ENCODE results near the gene TTF1. TPM values are rescaled to one million over a fixed set of nuclear protein-coding genes. Genes with fewer than 3 reads are reported as not detected.
A peak's percentile ranks its signal among the peaks of the same experiment; 100 is the strongest.
"Not testable (repeated sequence)": the region's sequence is repeated elsewhere in the genome, so short reads cannot be mapped to it uniquely, and the experiment has no call there.

The TTF1 gene
- total and polyA plus RNA-seq, 2 donors = 24.9 to 29.9 TPM

- H3K27me3 ChIP-seq (ENCODE audit: control insufficient read depth in 2 of 2, insufficient read depth in 1 of 2, low read length in 1 of 2) = no peaks in the 10 kb centered on the region
- H3K27ac ChIP-seq (ENCODE audit: low read depth in 1 of 2, low read length in 1 of 2) = no peak overlapping the region
- peaks cover 57 to 80% of the 10 kb centered on the region in 2 donors for H3K36me3 ChIP-seq (ENCODE audit: control insufficient read depth in 2 of 2, insufficient read depth in 2 of 2, low read length in 1 of 2)
- no peak for DNase-seq (ENCODE audit: low read depth in 6 of 9, low spot score in 9 of 9)
- peaks cover 2% of the 10 kb centered on the region in 2 donors for H3K9me3 ChIP-seq (ENCODE audit: control insufficient read depth in 2 of 2, insufficient read depth in 1 of 2, low read length in 1 of 2)
- H3K4me1 ChIP-seq (ENCODE audit: control insufficient read depth in 2 of 2, insufficient read depth in 2 of 2, low read length in 2 of 2) = peaks cover 0 to 8% of the 10 kb centered on the region in 2 donors
- WGBS = 59% methylated on average over 10 of the region's 10 CpGs
- H3K4me3 ChIP-seq (ENCODE audit: low read length in 2 of 2) = no peak overlapping the region
Measured at GRCh38 chr9:132383462-132383883, 23.2 kb downstream of the TTF1 start.

GRCh38 chr9:132381966-132382541 lies 24.6 kb downstream of the TTF1 start:
- peaks cover 2 to 3% of the 10 kb centered on the region in 2 donors for H3K9me3 ChIP-seq (ENCODE audit: control insufficient read depth in 2 of 2, insufficient read depth in 1 of 2, low read length in 1 of 2)
- no peak overlapping the region for H3K4me3 ChIP-seq (ENCODE audit: low read length in 2 of 2)

DNA sequence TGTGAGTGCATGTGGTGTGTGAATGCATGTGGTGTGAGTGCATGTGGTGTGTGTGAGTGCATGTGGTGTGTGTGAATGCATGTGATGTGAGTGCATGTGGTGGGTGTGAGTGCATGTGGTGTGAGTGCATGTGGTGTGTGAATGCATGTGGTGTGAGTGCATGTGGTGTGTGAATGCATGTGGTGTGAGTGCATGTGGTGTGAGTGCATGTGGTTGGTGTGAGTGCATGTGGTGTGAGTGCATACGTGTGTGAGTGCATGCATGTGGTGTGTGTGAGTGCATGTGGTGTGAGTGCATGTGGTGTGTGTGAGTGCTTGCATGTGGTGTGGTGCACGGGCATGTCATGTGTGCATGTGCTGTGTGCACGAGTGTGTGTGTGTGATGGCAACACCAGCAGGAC lies 28.2 kb downstream of the TTF1 start:
- not testable (repeated sequence) for DNase-seq (ENCODE audit: low read depth in 6 of 9, low spot score in 9 of 9)
- H3K36me3 ChIP-seq (ENCODE audit: control insufficient read depth in 2 of 2, insufficient read depth in 2 of 2, low read length in 1 of 2) = peaks cover 63 to 74% of the 10 kb centered on the region in 2 donors

More at GRCh38 chr9:132381966-132382541, 24.6 kb downstream of the TTF1 start:
- peaks cover 0 to 8% of the 10 kb centered on the region in 2 donors for H3K4me1 ChIP-seq (ENCODE audit: control insufficient read depth in 2 of 2, insufficient read depth in 2 of 2, low read length in 2 of 2)
- peaks cover 60 to 79% of the 10 kb centered on the region in 2 donors for H3K36me3 ChIP-seq (ENCODE audit: control insufficient read depth in 2 of 2, insufficient read depth in 2 of 2, low read length in 1 of 2)
- H3K27me3 ChIP-seq (ENCODE audit: control insufficient read depth in 2 of 2, insufficient read depth in 1 of 2, low read length in 1 of 2) = no peaks in the 10 kb centered on the region
- peak in 1 of 9 donors; percentile 36 for DNase-seq (ENCODE audit: low read depth in 6 of 9, low spot score in 9 of 9)
- 77% methylated on average over 9 of the region's 9 CpGs for WGBS
- H3K27ac ChIP-seq (ENCODE audit: low read depth in 1 of 2, low read length in 1 of 2) = peak overlapping the region; percentile 39 to 49

GRCh38 chr9:132377769-132378168 lies 28.9 kb downstream of the TTF1 start:
- H3K4me1 ChIP-seq (ENCODE audit: control insufficient read depth in 2 of 2, insufficient read depth in 2 of 2, low read length in 2 of 2); H3K27me3 ChIP-seq (ENCODE audit: control insufficient read depth in 2 of 2, insufficient read depth in 1 of 2, low read length in 1 of 2); H3K27ac ChIP-seq (ENCODE audit: low read depth in 1 of 2, low read length in 1 of 2); H3K9me3 ChIP-seq (ENCODE audit: control insufficient read depth in 2 of 2, insufficient read depth in 1 of 2, low read length in 1 of 2); H3K4me3 ChIP-seq (ENCODE audit: low read length in 2 of 2); DNase-seq (ENCODE audit: low read depth in 6 of 9, low spot score in 9 of 9): not testable (repeated sequence)
- WGBS = 97% methylated on average over 2 of the region's 2 CpGs
- peaks cover 63 to 70% of the 10 kb centered on the region in 2 donors for H3K36me3 ChIP-seq (ENCODE audit: control insufficient read depth in 2 of 2, insufficient read depth in 2 of 2, low read length in 1 of 2)

More for the DNA sequence above, 28.2 kb downstream of the TTF1 start:
- H3K27me3 ChIP-seq (ENCODE audit: control insufficient read depth in 2 of 2, insufficient read depth in 1 of 2, low read length in 1 of 2); H3K4me1 ChIP-seq (ENCODE audit: control insufficient read depth in 2 of 2, insufficient read depth in 2 of 2, low read length in 2 of 2); H3K27ac ChIP-seq (ENCODE audit: low read depth in 1 of 2, low read length in 1 of 2); H3K9me3 ChIP-seq (ENCODE audit: control insufficient read depth in 2 of 2, insufficient read depth in 1 of 2, low read length in 1 of 2); H3K4me3 ChIP-seq (ENCODE audit: low read length in 2 of 2): not testable (repeated sequence)
- 98% methylated on average over 3 of the region's 3 CpGs for WGBS

GRCh38 chr9:132372177-132373095 lies 34.2 kb downstream of the TTF1 start:
- Histone ChIP-seq H3K36me3 (ENCODE audit: control insufficient read depth in 2 of 2, insufficient read depth in 2 of 2, low read length in 1 of 2) (peaks cover 26 to 28% of the 10 kb centered on the region in 2 donors), H3K27me3 (ENCODE audit: control insufficient read depth in 2 of 2, insufficient read depth in 1 of 2, low read length in 1 of 2) (no peaks in the 10 kb centered on the region), H3K27ac (ENCODE audit: low read depth in 1 of 2, low read length in 1 of 2) (peak overlapping the region in 1 of 2 donors; percentile 31), H3K9me3 (ENCODE audit: control insufficient read depth in 2 of 2, insufficient read depth in 1 of 2, low read length in 1 of 2) (no peaks in the 10 kb centered on the region), H3K4me3 (ENCODE audit: low read length in 2 of 2) (no peak overlapping the region), H3K4me1 (ENCODE audit: control insufficient read depth in 2 of 2, insufficient read depth in 2 of 2, low read length in 2 of 2) (peaks cover 0 to 4% of the 10 kb centered on the region in 2 donors)
- 63% methylated on average over 14 of the region's 14 CpGs for WGBS
- no peak for DNase-seq (ENCODE audit: low read depth in 6 of 9, low spot score in 9 of 9)

- DNase-seq (ENCODE audit: low read depth in 6 of 9, low spot score in 9 of 9) = no peak
- 94% methylated on average over 4 of the region's 4 CpGs for WGBS
- Histone ChIP-seq H3K4me1 (ENCODE audit: control insufficient read depth in 2 of 2, insufficient read depth in 2 of 2, low read length in 2 of 2) (peaks cover 0 to 4% of the 10 kb centered on the region in 2 donors), H3K9me3 (ENCODE audit: control insufficient read depth in 2 of 2, insufficient read depth in 1 of 2, low read length in 1 of 2) (no peaks in the 10 kb centered on the region), H3K4me3 (ENCODE audit: low read length in 2 of 2) (no peak overlapping the region), H3K27me3 (ENCODE audit: control insufficient read depth in 2 of 2, insufficient read depth in 1 of 2, low read length in 1 of 2) (no peaks in the 10 kb centered on the region), H3K27ac (ENCODE audit: low read depth in 1 of 2, low read length in 1 of 2) (no peak overlapping the region), H3K36me3 (ENCODE audit: control insufficient read depth in 2 of 2, insufficient read depth in 2 of 2, low read length in 1 of 2) (peaks cover 10% of the 10 kb centered on the region in 2 donors)
Measured at GRCh38 chr9:132370592-132370991, 36.0 kb downstream of the TTF1 start.

GRCh38 chr9:132369421-132369820 lies 37.2 kb downstream of the TTF1 start:
- no peaks in the 10 kb centered on the region for H3K27me3 ChIP-seq (ENCODE audit: control insufficient read depth in 2 of 2, insufficient read depth in 1 of 2, low read length in 1 of 2)
- no peak overlapping the region for H3K27ac ChIP-seq (ENCODE audit: low read depth in 1 of 2, low read length in 1 of 2)
- H3K4me3 ChIP-seq (ENCODE audit: low read length in 2 of 2) = no peak overlapping the region
- peaks cover 0 to 4% of the 10 kb centered on the region in 2 donors for H3K4me1 ChIP-seq (ENCODE audit: control insufficient read depth in 2 of 2, insufficient read depth in 2 of 2, low read length in 2 of 2)
- peaks cover 2 to 6% of the 10 kb centered on the region in 2 donors for H3K36me3 ChIP-seq (ENCODE audit: control insufficient read depth in 2 of 2, insufficient read depth in 2 of 2, low read length in 1 of 2)
- no peaks in the 10 kb centered on the region for H3K9me3 ChIP-seq (ENCODE audit: control insufficient read depth in 2 of 2, insufficient read depth in 1 of 2, low read length in 1 of 2)
- no peak for DNase-seq (ENCODE audit: low read depth in 6 of 9, low spot score in 9 of 9)
- 98% methylated on average over 4 of the region's 4 CpGs for WGBS

DNA sequence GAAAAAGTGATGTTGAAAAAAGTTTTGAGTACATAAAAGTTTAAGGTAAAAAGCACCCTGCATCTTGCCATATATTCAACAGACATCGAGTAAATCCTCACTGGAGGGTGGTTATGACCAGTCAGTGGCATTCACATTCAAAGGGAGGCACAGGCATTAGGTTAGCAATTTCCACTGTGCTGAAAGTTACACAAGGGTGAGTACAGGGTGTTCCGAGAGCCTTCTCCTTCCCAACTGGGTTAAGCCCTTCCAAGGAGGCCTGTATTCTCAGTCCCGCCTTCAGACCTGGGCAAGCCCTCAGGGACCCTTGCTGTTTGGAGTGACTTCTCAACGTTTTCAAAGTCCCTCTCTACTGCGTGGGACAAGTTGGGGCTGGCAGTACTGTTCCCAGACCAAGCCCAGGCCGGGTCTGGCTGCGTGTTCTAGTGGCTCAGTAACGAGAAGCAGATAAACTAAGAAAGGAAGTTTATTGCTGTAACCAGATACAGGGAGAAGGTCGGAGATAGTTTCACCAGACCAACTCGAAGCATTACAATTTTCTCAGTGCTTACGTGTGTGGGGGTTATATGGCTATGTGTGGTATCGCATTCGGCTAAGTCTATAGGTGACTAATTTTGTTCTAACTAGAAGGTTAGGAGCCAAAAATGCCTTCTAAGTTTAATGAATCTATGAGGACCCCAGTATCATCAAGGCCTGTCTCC lies 38.9 kb downstream of the TTF1 start:
- DNase-seq (ENCODE audit: low read depth in 6 of 9, low spot score in 9 of 9) = no peak
- peak overlapping the region in 1 of 2 donors; percentile 14 for H3K27ac ChIP-seq (ENCODE audit: low read depth in 1 of 2, low read length in 1 of 2)
- WGBS = 86% methylated on average over 13 of the region's 13 CpGs
- H3K27me3 ChIP-seq (ENCODE audit: control insufficient read depth in 2 of 2, insufficient read depth in 1 of 2, low read length in 1 of 2) = no peaks in the 10 kb centered on the region
- no peaks in the 10 kb centered on the region for H3K9me3 ChIP-seq (ENCODE audit: control insufficient read depth in 2 of 2, insufficient read depth in 1 of 2, low read length in 1 of 2)
- no peaks in the 10 kb centered on the region for H3K36me3 ChIP-seq (ENCODE audit: control insufficient read depth in 2 of 2, insufficient read depth in 2 of 2, low read length in 1 of 2)
- no peak overlapping the region for H3K4me3 ChIP-seq (ENCODE audit: low read length in 2 of 2)
- peaks cover 0 to 4% of the 10 kb centered on the region in 2 donors for H3K4me1 ChIP-seq (ENCODE audit: control insufficient read depth in 2 of 2, insufficient read depth in 2 of 2, low read length in 2 of 2)
